Coronary artery (tissue), 2 donors: Measurements from ENCODE around the gene SPECC1L.

Experiments
- DNase-seq: peaks from one replicate; pipeline ENCODE4 v3.0.0-alpha.2; 2017; ENCODE audit warnings: low spot score
- H3K27ac ChIP-seq, 2 donors: fragments of 200-600 bp; sonication (generic); one replicate each; pipeline ENCODE4 v1.5.1; 2016 to 2019
- H3K4me3 ChIP-seq: fragments of 200-600 bp; sonication (generic); 2 replicates; pipeline ENCODE4 v1.5.1; 2016; ENCODE audit warnings: mild to moderate bottlenecking, moderate library complexity
- TF ChIP-seq, protein P1 (sequence below): fragments of 200-600 bp; sonication (generic); IDR thresholded peaks from one replicate; pipeline ENCODE4 v1.5.1; 2019; ENCODE audit warnings: antibody characterized with exemption

Gene SPECC1L

DNA sequence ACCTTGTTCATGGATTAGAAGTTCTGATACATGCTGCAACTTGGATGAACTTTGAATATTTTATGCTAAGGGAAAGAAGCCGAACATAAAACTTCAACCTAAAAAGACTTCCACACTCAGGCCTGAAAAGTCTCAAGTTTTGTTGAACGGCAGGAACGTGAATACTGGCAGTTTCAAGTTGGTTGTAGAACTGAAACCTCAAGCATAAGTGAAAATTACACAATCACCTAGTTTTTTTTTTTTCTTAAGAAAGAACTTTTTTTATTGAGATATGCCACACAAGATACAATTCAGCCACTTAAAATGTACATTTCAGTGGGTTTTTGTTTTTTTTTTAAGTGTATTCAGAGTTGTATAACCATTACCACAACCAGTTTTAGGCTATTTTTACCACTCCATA lies 106.0 kb downstream of the SPECC1L start:
- H3K27ac ChIP-seq, result no peak overlapping the region
- TF ChIP-seq, protein P1, sequence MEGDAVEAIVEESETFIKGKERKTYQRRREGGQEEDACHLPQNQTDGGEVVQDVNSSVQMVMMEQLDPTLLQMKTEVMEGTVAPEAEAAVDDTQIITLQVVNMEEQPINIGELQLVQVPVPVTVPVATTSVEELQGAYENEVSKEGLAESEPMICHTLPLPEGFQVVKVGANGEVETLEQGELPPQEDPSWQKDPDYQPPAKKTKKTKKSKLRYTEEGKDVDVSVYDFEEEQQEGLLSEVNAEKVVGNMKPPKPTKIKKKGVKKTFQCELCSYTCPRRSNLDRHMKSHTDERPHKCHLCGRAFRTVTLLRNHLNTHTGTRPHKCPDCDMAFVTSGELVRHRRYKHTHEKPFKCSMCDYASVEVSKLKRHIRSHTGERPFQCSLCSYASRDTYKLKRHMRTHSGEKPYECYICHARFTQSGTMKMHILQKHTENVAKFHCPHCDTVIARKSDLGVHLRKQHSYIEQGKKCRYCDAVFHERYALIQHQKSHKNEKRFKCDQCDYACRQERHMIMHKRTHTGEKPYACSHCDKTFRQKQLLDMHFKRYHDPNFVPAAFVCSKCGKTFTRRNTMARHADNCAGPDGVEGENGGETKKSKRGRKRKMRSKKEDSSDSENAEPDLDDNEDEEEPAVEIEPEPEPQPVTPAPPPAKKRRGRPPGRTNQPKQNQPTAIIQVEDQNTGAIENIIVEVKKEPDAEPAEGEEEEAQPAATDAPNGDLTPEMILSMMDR, result no peak
- DNase-seq, result no peak
- H3K4me3 ChIP-seq, result no peak overlapping the region

DNA sequence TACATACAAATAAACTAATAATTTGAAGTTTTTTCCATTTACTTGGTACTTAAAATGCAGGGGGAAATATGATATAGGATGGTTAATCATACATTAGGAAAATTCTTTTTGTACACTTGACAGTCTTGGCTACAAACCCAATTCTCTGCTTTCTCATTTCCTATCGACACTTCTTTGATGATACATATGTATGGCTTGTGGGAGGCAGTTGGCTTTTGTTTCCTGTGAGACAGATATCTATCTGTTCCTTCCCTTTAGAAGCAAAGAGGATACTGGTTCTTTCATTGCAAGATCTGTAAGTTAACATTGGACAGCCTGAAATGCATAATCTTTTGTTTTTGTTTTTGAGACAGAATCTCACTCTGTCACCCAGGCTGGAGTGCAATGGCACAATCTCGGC lies 108.9 kb downstream of the SPECC1L start:
- no peak for DNase-seq
- Histone ChIP-seq H3K27ac (no peak overlapping the region), H3K4me3 (no peak overlapping the region)
- TF ChIP-seq, protein P1, result no peak

DNA sequence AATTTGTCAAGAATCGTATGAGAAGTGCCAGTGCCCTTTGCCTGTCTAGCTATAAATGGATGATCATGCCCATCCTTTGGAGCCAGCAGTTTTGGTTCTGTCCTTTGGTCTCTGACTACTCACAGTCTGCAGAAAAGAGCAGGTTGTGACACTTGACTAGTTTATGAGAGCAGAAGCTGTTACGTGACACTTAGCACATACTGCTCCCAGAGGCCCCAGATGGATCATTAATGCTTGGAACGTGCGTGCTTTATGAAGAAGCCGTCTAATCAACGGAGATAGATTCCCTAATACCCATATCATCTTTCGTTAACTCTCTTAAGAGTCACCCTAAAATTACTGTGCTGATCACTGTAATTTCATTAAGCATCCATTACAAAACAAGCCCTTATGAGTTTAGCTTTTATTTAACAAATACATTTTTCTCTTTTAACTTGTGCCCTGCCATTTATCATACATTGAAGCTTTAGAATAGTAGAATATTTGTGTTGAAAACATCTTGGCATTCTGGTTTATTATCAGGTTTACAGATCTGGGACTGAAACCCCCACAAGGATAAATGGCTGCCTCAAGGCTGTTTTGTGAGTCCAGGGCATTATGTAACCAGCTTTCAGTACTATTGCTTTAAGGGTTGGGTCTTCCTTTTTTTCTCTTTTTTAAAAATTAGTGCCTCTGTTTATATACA lies 109.7 kb downstream of the SPECC1L start:
- no peak for DNase-seq
- Histone ChIP-seq H3K4me3 (no peak overlapping the region), H3K27ac (no peak overlapping the region)
- TF ChIP-seq, protein P1, result no peak

DNA sequence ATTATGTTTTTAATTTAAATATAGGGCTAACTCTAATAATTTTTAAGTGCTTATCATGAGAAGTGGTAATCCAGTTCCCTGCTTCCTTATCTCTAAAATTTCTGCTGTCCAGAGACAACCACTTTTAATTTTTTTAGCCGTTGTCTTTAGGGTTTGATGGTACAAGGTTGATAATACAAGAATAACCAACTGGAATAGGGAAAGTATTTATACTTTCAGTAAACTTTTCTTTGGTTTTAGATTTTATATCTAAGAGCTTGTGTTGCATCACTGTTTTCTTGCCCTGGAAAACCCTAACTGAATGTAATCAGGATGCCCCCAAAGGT lies 110.2 kb downstream of the SPECC1L start:
- no peak overlapping the region for H3K4me3 ChIP-seq
- DNase-seq, result no peak
- TF ChIP-seq, protein P1, result no peak
- no peak overlapping the region for H3K27ac ChIP-seq

DNA sequence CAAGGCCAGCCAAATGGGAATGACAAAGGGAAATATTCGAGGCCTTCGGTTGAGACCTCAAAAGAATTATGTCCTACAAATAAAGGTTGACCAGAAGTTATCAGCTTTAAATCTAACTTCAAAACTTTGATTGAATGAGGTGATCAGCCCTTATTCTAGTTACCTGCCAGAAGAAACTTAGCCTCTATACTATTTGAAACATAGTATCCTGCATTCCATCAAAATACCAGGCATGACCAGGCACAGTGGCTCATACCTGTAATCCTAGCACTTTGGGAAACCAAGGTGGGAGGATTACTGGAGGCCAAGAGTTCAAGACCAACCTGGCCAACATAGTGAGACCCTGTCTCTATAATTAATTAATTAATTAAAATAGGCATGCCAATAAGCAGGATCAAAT lies 112.4 kb downstream of the SPECC1L start:
- TF ChIP-seq, protein P1, result no peak
- no peak for DNase-seq
- Histone ChIP-seq H3K4me3 (no peak overlapping the region), H3K27ac (no peak overlapping the region)

DNA sequence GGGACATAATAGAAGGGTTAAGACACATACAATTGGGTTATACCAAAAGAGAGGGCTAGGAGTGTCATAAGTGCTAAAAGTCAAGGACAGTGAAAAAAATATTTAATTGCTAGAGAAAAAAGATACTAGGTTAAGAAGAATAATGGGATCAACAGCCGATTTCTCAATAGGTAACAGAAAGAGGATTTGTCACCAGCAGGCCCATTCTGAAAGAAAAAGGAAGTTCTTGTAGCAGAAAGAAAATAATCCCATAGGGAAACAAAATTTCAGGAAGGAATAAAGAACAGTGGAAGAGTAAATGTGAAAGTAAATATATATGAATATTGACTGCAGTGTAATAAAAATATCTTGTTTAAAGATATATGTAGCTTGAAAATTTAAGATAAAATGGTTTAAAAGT lies 113.5 kb downstream of the SPECC1L start:
- H3K27ac ChIP-seq, result no peak overlapping the region
- no peak overlapping the region for H3K4me3 ChIP-seq
- DNase-seq, result no peak
- TF ChIP-seq, protein P1, result no peak

DNA sequence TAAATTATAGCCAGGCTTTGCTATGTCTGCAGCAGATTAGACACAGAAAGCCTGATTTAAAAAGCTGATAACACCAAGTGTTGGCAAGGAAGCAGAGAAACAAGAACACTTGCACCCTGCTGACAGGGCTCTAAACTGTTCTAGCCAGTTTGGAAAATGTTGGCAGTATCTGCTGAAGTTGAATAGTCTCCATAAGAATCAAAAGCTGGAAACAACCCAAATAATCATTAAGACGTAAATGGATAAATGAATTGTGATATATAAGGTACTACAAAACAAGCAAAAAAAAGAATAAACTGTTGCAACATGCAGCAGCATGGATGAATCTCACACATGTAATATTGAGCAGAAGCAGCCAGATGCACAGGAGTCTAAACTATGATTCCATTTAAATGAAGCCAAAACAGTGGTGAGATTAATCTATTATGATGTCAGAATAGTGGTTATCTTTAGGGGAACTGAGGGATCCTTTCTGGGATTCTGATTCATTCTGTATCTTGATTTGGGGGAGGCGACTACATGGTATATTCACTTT lies 116.4 kb downstream of the SPECC1L start:
- TF ChIP-seq, protein P1, result no peak
- H3K4me3 ChIP-seq, result no peak overlapping the region
- H3K27ac ChIP-seq, result no peak overlapping the region
- no peak for DNase-seq
